ENCODE data around the gene PXYLP1. TPM values are rescaled to one million over a fixed set of nuclear protein-coding genes. Genes with fewer than 3 reads are reported as not detected.
"Not testable (repeated sequence)": the region's sequence is repeated elsewhere in the genome, so short reads cannot be mapped to it uniquely, and the experiment has no call there.

The PXYLP1 gene, protein sequence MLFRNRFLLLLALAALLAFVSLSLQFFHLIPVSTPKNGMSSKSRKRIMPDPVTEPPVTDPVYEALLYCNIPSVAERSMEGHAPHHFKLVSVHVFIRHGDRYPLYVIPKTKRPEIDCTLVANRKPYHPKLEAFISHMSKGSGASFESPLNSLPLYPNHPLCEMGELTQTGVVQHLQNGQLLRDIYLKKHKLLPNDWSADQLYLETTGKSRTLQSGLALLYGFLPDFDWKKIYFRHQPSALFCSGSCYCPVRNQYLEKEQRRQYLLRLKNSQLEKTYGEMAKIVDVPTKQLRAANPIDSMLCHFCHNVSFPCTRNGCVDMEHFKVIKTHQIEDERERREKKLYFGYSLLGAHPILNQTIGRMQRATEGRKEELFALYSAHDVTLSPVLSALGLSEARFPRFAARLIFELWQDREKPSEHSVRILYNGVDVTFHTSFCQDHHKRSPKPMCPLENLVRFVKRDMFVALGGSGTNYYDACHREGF
- 10 to 100 TPM; 32.2 to 35.6 (median 34.3) TPM for polyA plus RNA-seq (ENCODE audit: insufficient read length in 3 of 3)
- long read RNA-seq, donor 1, transcript PXYLP1-201 (6 exons, 3,281 nt) = major isoform, 6 of 6 reads
- long read RNA-seq, donor 1, partial matches to known transcripts = 0 of 6 reads
- long read RNA-seq, donor 1, other reads (novel, unspliced or antisense) = 0 of 6 reads
- long read RNA-seq, donor 2, transcript PXYLP1-201 (6 exons, 3,281 nt) = major isoform, 6 of 7 reads
- long read RNA-seq, donor 2, partial matches to known transcripts = 0 of 7 reads
- long read RNA-seq, donor 2, other reads (novel, unspliced or antisense) = 0 of 7 reads
- long read RNA-seq, donor 3, transcript PXYLP1-201 (6 exons, 3,281 nt) = major isoform, 8 of 25 reads
- long read RNA-seq, donor 3, partial matches to known transcripts = 17 of 25 reads
- long read RNA-seq, donor 3, other reads (novel, unspliced or antisense) = 0 of 25 reads
- long read RNA-seq, donor 4, transcript PXYLP1-201 (6 exons, 3,281 nt) = major isoform, 10 of 10 reads
- long read RNA-seq, donor 4, partial matches to known transcripts = 0 of 10 reads
- long read RNA-seq, donor 4, other reads (novel, unspliced or antisense) = 0 of 10 reads
- long read RNA-seq, donor 5 = 0 reads
- long read RNA-seq, donor 6, transcript PXYLP1-201 (6 exons, 3,281 nt) = major isoform, 5 of 5 reads
- long read RNA-seq, donor 6, partial matches to known transcripts = 0 of 5 reads
- long read RNA-seq, donor 6, other reads (novel, unspliced or antisense) = 0 of 5 reads
- long read RNA-seq, donor 7, transcript PXYLP1-201 (6 exons, 3,281 nt) = major isoform, 12 of 12 reads
- long read RNA-seq, donor 7, partial matches to known transcripts = 0 of 12 reads
- long read RNA-seq, donor 7, other reads (novel, unspliced or antisense) = 0 of 12 reads
- long read RNA-seq, donor 8, full-length matches to known transcripts = 15 of 15 reads
- long read RNA-seq, donor 8, partial matches to known transcripts = 0 of 15 reads
- long read RNA-seq, donor 8, other reads (novel, unspliced or antisense) = 0 of 15 reads
- long read RNA-seq, donor 9, transcript PXYLP1-201 (6 exons, 3,281 nt) = major isoform, 11 of 12 reads
- long read RNA-seq, donor 9, partial matches to known transcripts = 0 of 12 reads
- long read RNA-seq, donor 9, other reads (novel, unspliced or antisense) = 0 of 12 reads
- long read RNA-seq, donor 10, transcript PXYLP1-201 (6 exons, 3,281 nt) = major isoform, 11 of 11 reads
- long read RNA-seq, donor 10, partial matches to known transcripts = 0 of 11 reads
- long read RNA-seq, donor 10, other reads (novel, unspliced or antisense) = 0 of 11 reads
- long read RNA-seq, donor 11, transcript PXYLP1-201 (6 exons, 3,281 nt) = major isoform, 5 of 5 reads
- long read RNA-seq, donor 11, partial matches to known transcripts = 0 of 5 reads
- long read RNA-seq, donor 11, other reads (novel, unspliced or antisense) = 0 of 5 reads
- long read RNA-seq, donor 12, partial matches to known transcripts = 0 of 2 reads
- long read RNA-seq, donor 12, other reads (novel, unspliced or antisense) = 0 of 2 reads
- long read RNA-seq, donor 13, transcript PXYLP1-201 (6 exons, 3,281 nt) = major isoform, 23 of 41 reads
- long read RNA-seq, donor 13, partial matches to known transcripts = 14 of 41 reads
- long read RNA-seq, donor 13, other reads (novel, unspliced or antisense) = 0 of 41 reads
- long read RNA-seq, donor 14, transcript PXYLP1-201 (6 exons, 3,281 nt) = major isoform, 7 of 7 reads
- long read RNA-seq, donor 14, partial matches to known transcripts = 0 of 7 reads
- long read RNA-seq, donor 14, other reads (novel, unspliced or antisense) = 0 of 7 reads
- long read RNA-seq, donor 15, partial matches to known transcripts = 0 of 3 reads
- long read RNA-seq, donor 15, other reads (novel, unspliced or antisense) = 0 of 3 reads
- long read RNA-seq, donor 16, transcript PXYLP1-201 (6 exons, 3,281 nt) = major isoform, 27 of 28 reads
- long read RNA-seq, donor 16, partial matches to known transcripts = 0 of 28 reads
- long read RNA-seq, donor 16, other reads (novel, unspliced or antisense) = 0 of 28 reads

GRCh38 chr3:141231101-141231951 lies at the start of gene PXYLP1:
TSS of gene PXYLP1 (plus strand) at chr3:141231825. CDS start at chr3:141260176, 28,351 bp downstream.
- peak; percentile 76 to 91 (median 87) for DNase-seq (ENCODE audit: extremely low read depth in 1 of 11, low read depth in 9 of 11, low spot score in 4 of 11)

DNA sequence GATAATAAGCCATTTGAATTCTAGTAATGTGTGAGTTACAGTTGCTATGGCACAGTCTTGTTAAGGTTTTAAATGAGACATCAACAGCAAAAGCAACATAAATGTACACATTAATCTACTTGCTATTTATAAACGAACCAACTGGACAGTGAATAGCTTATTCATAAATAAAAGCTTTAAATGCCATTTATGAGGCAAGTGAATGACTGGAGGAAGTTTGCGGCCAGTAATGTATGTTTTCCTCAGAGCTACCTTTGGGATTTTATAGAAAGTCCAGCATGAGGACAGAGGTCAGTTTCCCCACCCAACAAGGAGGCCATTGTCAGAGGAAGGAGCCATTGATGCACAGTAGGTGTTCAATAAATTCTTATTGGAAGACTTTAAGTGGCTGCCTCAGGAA lies 48.0 kb upstream of the PXYLP1 start:
- no peak for DNase-seq (ENCODE audit: extremely low read depth in 1 of 11, low read depth in 9 of 11, low spot score in 4 of 11)

GRCh38 chr3:141184430-141184829 lies 47.2 kb upstream of the PXYLP1 start:
- DNase-seq (ENCODE audit: extremely low read depth in 1 of 11, low read depth in 9 of 11, low spot score in 4 of 11) = no peak

- DNase-seq (ENCODE audit: extremely low read depth in 1 of 11, low read depth in 9 of 11, low spot score in 4 of 11) = no peak
These were observed 40.4 kb upstream of the PXYLP1 start for GRCh38 chr3:141191097-141191749.

DNA sequence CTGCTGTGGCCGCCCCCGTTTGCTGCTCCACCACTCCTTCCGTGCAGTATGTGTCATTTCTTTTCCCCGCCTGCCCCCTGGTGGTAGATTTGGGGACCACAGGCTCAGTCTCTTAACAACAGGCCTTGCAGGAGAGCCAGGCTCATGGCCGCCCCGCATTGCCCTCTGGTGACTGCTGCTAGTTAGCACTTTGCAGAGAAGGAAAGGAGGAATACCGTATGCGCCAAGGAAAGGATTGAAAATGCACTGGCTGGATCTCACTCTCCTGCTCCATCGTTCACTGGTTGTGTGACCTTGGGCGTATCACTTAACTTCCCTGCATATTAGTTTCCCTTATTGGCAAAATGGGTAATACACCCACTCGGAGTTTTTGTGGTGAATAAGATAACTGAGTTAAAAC lies 39.3 kb upstream of the PXYLP1 start:
- DNase-seq (ENCODE audit: extremely low read depth in 1 of 11, low read depth in 9 of 11, low spot score in 4 of 11) = peak; percentile 87 to 97 (median 94)

DNA sequence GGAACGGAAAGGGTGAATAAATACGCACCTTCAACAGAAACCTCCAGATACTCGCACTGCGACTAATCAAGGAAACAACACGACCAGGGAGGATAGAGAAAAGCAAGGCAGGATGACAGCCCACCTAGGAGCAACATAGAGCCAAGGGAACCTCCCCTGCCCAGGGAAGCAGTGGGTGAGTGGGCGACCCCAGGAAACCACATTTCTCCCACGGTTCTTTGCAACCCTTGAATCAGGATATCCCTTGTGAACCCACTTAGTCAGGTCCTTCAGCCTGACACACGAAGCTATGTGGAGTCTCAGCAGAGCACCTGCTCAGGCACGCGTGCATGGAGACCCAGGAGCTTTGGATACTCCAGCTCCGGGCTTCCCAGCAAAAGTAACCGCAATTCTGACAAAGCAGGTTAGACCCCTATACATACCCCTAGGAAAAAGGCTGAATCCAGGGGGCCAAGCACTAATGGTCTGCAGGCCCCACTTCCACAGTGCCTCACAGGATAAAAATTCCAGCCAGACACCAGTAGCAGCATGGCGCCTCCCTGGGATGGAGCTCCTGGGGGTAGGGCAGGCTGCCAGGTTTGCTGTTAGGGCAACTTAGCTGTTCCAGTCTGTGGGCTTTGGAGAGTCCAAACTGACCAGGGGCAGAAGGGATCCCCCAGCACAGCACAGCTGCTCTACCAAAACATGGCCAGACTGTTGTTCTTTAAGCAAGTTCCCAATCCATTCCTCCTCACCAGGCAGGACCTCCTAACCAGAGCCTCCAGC lies 38.4 kb upstream of the PXYLP1 start:
- DNase-seq (ENCODE audit: extremely low read depth in 1 of 11, low read depth in 9 of 11, low spot score in 4 of 11) = no peak

DNA sequence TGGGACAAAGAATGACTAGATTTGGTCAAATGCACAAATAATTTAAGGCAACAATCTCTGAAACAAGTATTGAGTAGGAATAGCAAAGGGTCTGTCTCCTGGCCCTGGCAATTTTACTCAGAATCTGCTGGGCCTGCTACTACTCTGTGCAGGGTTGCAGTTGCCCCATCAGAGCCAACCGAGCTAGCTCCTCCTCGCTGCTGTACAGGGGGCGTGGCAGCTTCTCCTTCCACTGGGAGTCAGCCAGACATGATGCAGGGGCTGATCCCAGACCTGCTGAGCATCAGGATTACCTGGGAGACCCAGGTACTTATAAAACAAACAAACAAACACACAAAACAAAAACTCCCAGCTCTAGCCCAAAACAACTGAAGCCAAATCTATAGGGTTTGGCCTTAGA lies 30.5 kb upstream of the PXYLP1 start:
- no peak for DNase-seq (ENCODE audit: extremely low read depth in 1 of 11, low read depth in 9 of 11, low spot score in 4 of 11)

DNA sequence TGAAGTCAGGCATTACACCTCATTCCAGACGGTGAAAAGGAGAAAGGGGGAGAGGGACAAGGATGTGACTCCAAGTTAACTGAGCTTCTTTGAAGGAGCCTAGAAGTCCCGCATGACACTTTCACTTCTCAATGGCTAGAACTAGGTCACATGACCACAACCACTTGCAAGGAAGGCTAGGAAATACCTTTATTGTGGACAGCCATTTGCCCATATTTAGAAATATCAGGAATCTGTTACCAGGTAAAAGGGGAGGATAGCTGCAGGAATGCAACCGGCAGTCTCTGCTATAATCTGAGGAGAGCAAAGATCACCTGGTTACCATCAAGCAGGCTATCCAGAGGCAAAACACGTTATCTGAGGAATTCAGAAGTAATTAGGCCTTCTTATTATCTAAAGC lies 28.9 kb upstream of the PXYLP1 start:
- no peak for DNase-seq (ENCODE audit: extremely low read depth in 1 of 11, low read depth in 9 of 11, low spot score in 4 of 11)

- no peak for DNase-seq (ENCODE audit: extremely low read depth in 1 of 11, low read depth in 9 of 11, low spot score in 4 of 11)
These were observed 27.8 kb upstream of the PXYLP1 start for GRCh38 chr3:141203866-141204265.

DNA sequence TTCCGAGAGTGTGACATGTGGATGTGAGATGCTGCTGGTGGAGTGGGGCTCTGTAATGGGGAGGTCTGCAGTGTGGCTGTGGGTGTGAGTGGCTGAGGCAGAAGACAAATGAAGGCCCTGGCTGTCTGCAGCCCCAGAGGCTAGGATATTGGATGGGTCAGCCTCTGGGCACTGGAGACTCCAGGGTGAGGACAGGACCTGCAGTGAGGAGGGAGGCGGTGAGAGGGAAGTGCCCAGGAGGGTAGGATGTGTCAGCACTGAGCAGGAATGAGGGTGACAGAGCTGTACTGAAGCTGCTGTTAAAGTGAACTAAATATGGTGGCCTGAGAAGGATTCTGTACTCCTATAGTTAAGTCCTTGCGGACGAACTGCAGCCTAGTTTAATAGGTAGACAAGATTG lies 27.3 kb upstream of the PXYLP1 start:
- no peak for DNase-seq (ENCODE audit: extremely low read depth in 1 of 11, low read depth in 9 of 11, low spot score in 4 of 11)

- not testable (repeated sequence) for DNase-seq (ENCODE audit: extremely low read depth in 1 of 11, low read depth in 9 of 11, low spot score in 4 of 11)
These were observed 20.3 kb upstream of the PXYLP1 start for GRCh38 chr3:141211306-141211705.

- DNase-seq (ENCODE audit: extremely low read depth in 1 of 11, low read depth in 9 of 11, low spot score in 4 of 11) = no peak
These were observed 19.5 kb upstream of the PXYLP1 start for GRCh38 chr3:141212101-141212500.

GRCh38 chr3:141212555-141212954 lies 19.1 kb upstream of the PXYLP1 start:
- DNase-seq (ENCODE audit: extremely low read depth in 1 of 11, low read depth in 9 of 11, low spot score in 4 of 11) = no peak

- DNase-seq (ENCODE audit: extremely low read depth in 1 of 11, low read depth in 9 of 11, low spot score in 4 of 11) = no peak
These were observed 14.7 kb upstream of the PXYLP1 start for GRCh38 chr3:141216975-141217374.

GRCh38 chr3:141217389-141217788 lies 14.2 kb upstream of the PXYLP1 start:
- DNase-seq (ENCODE audit: extremely low read depth in 1 of 11, low read depth in 9 of 11, low spot score in 4 of 11) = no peak
